ENCODE measurements around the gene PHACTR4.
"Not testable (repeated sequence)": the region's sequence is repeated elsewhere in the genome, so short reads cannot be mapped to it uniquely, and the experiment has no call there.

The PHACTR4 gene

GRCh38 chr1:28373450-28373849, 3.9 kb downstream of the PHACTR4 start:
- not testable (repeated sequence) for DNase-seq

- no peak for DNase-seq
These were observed 4.8 kb downstream of the PHACTR4 start for GRCh38 chr1:28374297-28374696.

GRCh38 chr1:28375598-28375997, 6.1 kb downstream of the PHACTR4 start:
- not testable (repeated sequence) for DNase-seq

- DNase-seq: not testable (repeated sequence)
These were observed 6.7 kb downstream of the PHACTR4 start for GRCh38 chr1:28376195-28376594.

GRCh38 chr1:28378906-28379305, 9.4 kb downstream of the PHACTR4 start:
- no peak for DNase-seq

- DNase-seq: no peak
These were observed 10.9 kb downstream of the PHACTR4 start for GRCh38 chr1:28380394-28380793.

- not testable (repeated sequence) for DNase-seq
These were observed 14.2 kb downstream of the PHACTR4 start for GRCh38 chr1:28383785-28384184.

GRCh38 chr1:28392027-28392652, 22.6 kb downstream of the PHACTR4 start:
- no peak for DNase-seq

- DNase-seq: no peak
These were observed 24.6 kb downstream of the PHACTR4 start for GRCh38 chr1:28394136-28394535.

- no peak for DNase-seq
These were observed 25.6 kb downstream of the PHACTR4 start for GRCh38 chr1:28395181-28395580.

- DNase-seq: no peak
These were observed 32.2 kb downstream of the PHACTR4 start for GRCh38 chr1:28401760-28402159.

- no peak for DNase-seq
These were observed 39.5 kb downstream of the PHACTR4 start for GRCh38 chr1:28409090-28409489.

GRCh38 chr1:28411656-28412055, 42.1 kb downstream of the PHACTR4 start:
- DNase-seq: no peak

GRCh38 chr1:28412731-28413130, 43.2 kb downstream of the PHACTR4 start:
- DNase-seq: no peak

GRCh38 chr1:28416509-28417194, 47.1 kb downstream of the PHACTR4 start:
- DNase-seq: no peak

- DNase-seq: no peak
These were observed 47.9 kb downstream of the PHACTR4 start for GRCh38 chr1:28417441-28417922.

- no peak for DNase-seq
These were observed 48.5 kb downstream of the PHACTR4 start for GRCh38 chr1:28417926-28418637.

- DNase-seq: no peak
These were observed 52.2 kb downstream of the PHACTR4 start for GRCh38 chr1:28421744-28422143.

- no peak for DNase-seq
These were observed 57.3 kb downstream of the PHACTR4 start for GRCh38 chr1:28426831-28427230.

- DNase-seq: no peak
These were observed 58.5 kb downstream of the PHACTR4 start for GRCh38 chr1:28428012-28428411.

- DNase-seq: no peak
These were observed 59.5 kb downstream of the PHACTR4 start for GRCh38 chr1:28428990-28429520.

GRCh38 chr1:28436211-28436769, 66.8 kb downstream of the PHACTR4 start:
- no peak for DNase-seq

GRCh38 chr1:28437264-28437923, 67.9 kb downstream of the PHACTR4 start:
- DNase-seq: no peak

Data from activated CD4-positive, CD25-positive, alpha-beta regulatory T cell treated with anti-CD3 and anti-CD28 coated beads, Interleukin-2, amount 50 U/mL, for 72 hours (primary cell).